ENCODE data around the gene BMPR1B. TPM values are rescaled to one million over a fixed set of nuclear protein-coding genes. Genes with fewer than 3 reads are reported as not detected.

The BMPR1B gene
- total and polyA plus RNA-seq, 2 experiments from 2014 or later: 1.6 to 3.3 TPM

DNA sequence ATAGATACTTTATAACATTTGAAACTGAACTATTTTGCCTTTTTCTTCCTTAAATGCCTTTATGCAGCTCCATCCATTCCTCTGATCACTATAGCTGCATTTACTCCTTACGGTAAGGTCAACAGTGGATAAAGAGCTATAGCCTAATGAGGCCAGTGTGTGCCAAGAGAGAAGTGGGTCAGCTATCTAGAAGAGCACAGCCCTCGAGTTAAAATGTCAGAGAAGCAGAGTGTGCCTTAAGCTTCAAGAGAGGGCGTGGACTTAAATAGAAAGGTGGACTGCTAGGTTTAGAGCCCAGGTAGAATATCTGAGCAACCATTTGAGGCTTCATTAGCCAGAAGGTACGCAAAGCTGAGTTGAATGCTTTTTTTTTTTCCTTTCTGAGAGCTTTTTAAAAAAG is 347.4 kb downstream of the BMPR1B start:
- no peaks in the 10 kb centered on the region for H4K20me1 ChIP-seq (ENCODE audit: insufficient read depth, poor library complexity, severe bottlenecking)
- peaks cover 31% of the 10 kb centered on the region for H3K4me1 ChIP-seq (ENCODE audit: insufficient read depth)
- H2AFZ ChIP-seq: no peak overlapping the region
- WGBS (ENCODE audit: low lambda C conversion rate, missing lambda C conversion rate): 81% methylated on average over 4 of the region's 4 CpGs
- H3K79me2 ChIP-seq: no peaks in the 10 kb centered on the region
- H3K4me3 ChIP-seq: no peak overlapping the region
- TF ChIP-seq EZH2phosphoT487 (IDR thresholded peaks at IDR 0.05; ENCODE audit: low read depth, severe bottlenecking, unreplicated experiment): no peak
- TF ChIP-seq EZH2 (IDR thresholded peaks at IDR 0.05; ENCODE audit: borderline replicate concordance): no peak
- TF ChIP-seq CTCF (IDR thresholded peaks at IDR 0.05; ENCODE audit: poor library complexity): no peak
- H3K27me3 ChIP-seq: no peaks in the 10 kb centered on the region
- H3K4me2 ChIP-seq: no peak overlapping the region
- DNase-seq (ENCODE audit: low spot score): no peak
- H3K9me3 ChIP-seq (ENCODE audit: low read depth): no peaks in the 10 kb centered on the region
- H3K36me3 ChIP-seq (replicated peaks; ENCODE audit: insufficient read depth, low read depth): no peaks in the 10 kb centered on the region
- no peaks in the 10 kb centered on the region for H3K9me2 ChIP-seq (replicated peaks; ENCODE audit: insufficient read depth)
- no peak overlapping the region for H3K27ac ChIP-seq

DNA sequence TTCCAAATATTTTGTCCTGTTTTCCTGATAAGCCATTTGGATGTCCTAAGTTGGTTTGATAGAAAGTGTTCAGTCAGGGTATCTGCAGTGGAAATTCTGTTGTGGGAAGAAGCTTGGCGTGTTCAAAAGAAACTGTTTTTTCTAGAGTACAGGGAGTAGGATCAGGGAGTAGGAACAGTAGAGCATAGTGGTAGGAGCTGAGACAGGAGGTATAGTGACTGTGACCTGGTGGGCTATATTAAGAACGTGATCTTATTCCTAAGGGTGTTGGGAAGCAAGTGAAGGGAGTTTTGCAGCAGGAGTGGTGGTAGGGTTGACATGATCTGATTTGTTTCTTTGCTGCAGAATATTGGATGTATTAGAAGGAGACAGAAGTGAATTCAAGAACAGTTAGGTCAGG is 348.2 kb downstream of the BMPR1B start:
- Histone ChIP-seq H3K79me2 (no peaks in the 10 kb centered on the region), H3K9me3 (ENCODE audit: low read depth) (no peaks in the 10 kb centered on the region), H3K27ac (no peak overlapping the region), H3K27me3 (no peaks in the 10 kb centered on the region), H3K4me3 (no peak overlapping the region), H3K36me3 (replicated peaks; ENCODE audit: insufficient read depth, low read depth) (no peaks in the 10 kb centered on the region), H3K4me1 (ENCODE audit: insufficient read depth) (peaks cover 31% of the 10 kb centered on the region), H4K20me1 (ENCODE audit: insufficient read depth, poor library complexity, severe bottlenecking) (no peaks in the 10 kb centered on the region), H3K9me2 (replicated peaks; ENCODE audit: insufficient read depth) (no peaks in the 10 kb centered on the region), H2AFZ (no peak overlapping the region), H3K4me2 (no peak overlapping the region)
- 92% methylated on average over 2 of the region's 2 CpGs for WGBS (ENCODE audit: low lambda C conversion rate, missing lambda C conversion rate)
- DNase-seq (ENCODE audit: low spot score): no peak
- no peak for TF ChIP-seq CTCF (IDR thresholded peaks at IDR 0.05; ENCODE audit: poor library complexity)
- TF ChIP-seq EZH2phosphoT487 (IDR thresholded peaks at IDR 0.05; ENCODE audit: low read depth, severe bottlenecking, unreplicated experiment): no peak
- no peak for TF ChIP-seq EZH2 (IDR thresholded peaks at IDR 0.05; ENCODE audit: borderline replicate concordance)

DNA sequence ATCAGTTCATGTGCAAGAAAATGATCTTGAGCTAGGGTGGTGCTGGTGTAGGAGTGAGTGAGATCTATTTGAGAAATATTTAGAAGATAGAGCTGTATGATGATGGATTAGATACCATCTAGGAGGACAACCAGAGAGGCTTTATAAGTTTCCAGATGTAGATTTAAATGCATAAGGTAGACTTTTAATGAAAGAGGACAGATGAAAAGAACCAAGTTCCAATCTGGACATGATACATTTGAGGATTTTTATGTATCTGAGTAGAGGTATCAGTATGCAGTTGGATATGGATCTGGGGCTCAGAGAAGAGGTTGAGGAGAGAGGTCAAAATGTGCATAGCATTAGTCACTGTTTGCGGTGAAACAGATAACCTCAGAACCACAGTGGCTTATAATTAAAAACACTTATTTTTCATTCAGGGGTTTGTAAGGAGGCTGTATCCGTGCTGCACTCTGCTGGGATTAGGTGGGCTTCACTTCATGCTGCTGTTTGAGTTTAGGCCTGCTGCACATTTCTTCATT is 348.7 kb downstream of the BMPR1B start:
- H3K4me3 ChIP-seq: no peak overlapping the region
- H4K20me1 ChIP-seq (ENCODE audit: insufficient read depth, poor library complexity, severe bottlenecking): no peaks in the 10 kb centered on the region
- no peak overlapping the region for H2AFZ ChIP-seq
- H3K9me2 ChIP-seq (replicated peaks; ENCODE audit: insufficient read depth): no peaks in the 10 kb centered on the region
- no peaks in the 10 kb centered on the region for H3K36me3 ChIP-seq (replicated peaks; ENCODE audit: insufficient read depth, low read depth)
- H3K4me2 ChIP-seq: no peak overlapping the region
- peaks cover 31% of the 10 kb centered on the region for H3K4me1 ChIP-seq (ENCODE audit: insufficient read depth)
- H3K79me2 ChIP-seq: no peaks in the 10 kb centered on the region
- 62% methylated on average over 2 of the region's 2 CpGs for WGBS (ENCODE audit: low lambda C conversion rate, missing lambda C conversion rate)
- TF ChIP-seq CTCF (IDR thresholded peaks at IDR 0.05; ENCODE audit: poor library complexity) (no peak), EZH2phosphoT487 (IDR thresholded peaks at IDR 0.05; ENCODE audit: low read depth, severe bottlenecking, unreplicated experiment) (no peak), EZH2 (IDR thresholded peaks at IDR 0.05; ENCODE audit: borderline replicate concordance) (no peak)
- DNase-seq (ENCODE audit: low spot score): no peak
- H3K9me3 ChIP-seq (ENCODE audit: low read depth): no peaks in the 10 kb centered on the region
- H3K27me3 ChIP-seq: no peaks in the 10 kb centered on the region
- H3K27ac ChIP-seq: no peak overlapping the region

- TF ChIP-seq EZH2 (IDR thresholded peaks at IDR 0.05; ENCODE audit: borderline replicate concordance) (no peak), CTCF (IDR thresholded peaks at IDR 0.05; ENCODE audit: poor library complexity) (no peak), EZH2phosphoT487 (IDR thresholded peaks at IDR 0.05; ENCODE audit: low read depth, severe bottlenecking, unreplicated experiment) (no peak)
- H3K4me2 ChIP-seq: no peak overlapping the region
- no peaks in the 10 kb centered on the region for H4K20me1 ChIP-seq (ENCODE audit: insufficient read depth, poor library complexity, severe bottlenecking)
- no peak for DNase-seq (ENCODE audit: low spot score)
- no peaks in the 10 kb centered on the region for H3K9me2 ChIP-seq (replicated peaks; ENCODE audit: insufficient read depth)
- H3K27me3 ChIP-seq: no peaks in the 10 kb centered on the region
- no peaks in the 10 kb centered on the region for H3K9me3 ChIP-seq (ENCODE audit: low read depth)
- no peak overlapping the region for H3K27ac ChIP-seq
- H3K4me1 ChIP-seq (ENCODE audit: insufficient read depth): peaks cover 31% of the 10 kb centered on the region
- H3K79me2 ChIP-seq: no peaks in the 10 kb centered on the region
- no peak overlapping the region for H2AFZ ChIP-seq
- H3K4me3 ChIP-seq: no peak overlapping the region
- H3K36me3 ChIP-seq (replicated peaks; ENCODE audit: insufficient read depth, low read depth): no peaks in the 10 kb centered on the region
These were observed 349.2 kb downstream of the BMPR1B start for GRCh38 chr4:95107004-95107403.

Measured in hepatocyte (in vitro differentiated cells).